Progenitor cell of endocrine pancreas (in vitro differentiated cells): Measurements from ENCODE around the gene THSD7A. TPM values are rescaled to one million over a fixed set of nuclear protein-coding genes. Genes with fewer than 3 reads are reported as not detected.

Experiments
- DNase-seq: peaks from one replicate; pipeline ENCODE4 v3.0.0; 2021; ENCODE audit warnings: low spot score; ENCODE audit not compliant: unreplicated experiment
- H3K27ac Mint-ChIP-seq: 2 replicates; pipeline ENCODE4 v1.8.0; 2021; ENCODE audit warnings: mild to moderate bottlenecking, moderate library complexity, mixed read lengths
- H3K27me3 Mint-ChIP-seq: 2 replicates; pipeline ENCODE4 v1.8.0; 2021; ENCODE audit warnings: mixed read lengths
- H3K36me3 Mint-ChIP-seq: 2 replicates; pipeline ENCODE4 v1.8.0; 2022; ENCODE audit warnings: mixed read lengths; ENCODE audit not compliant: insufficient read depth
- H3K4me1 Mint-ChIP-seq: 2 replicates; pipeline ENCODE4 v1.8.0; 2021; ENCODE audit warnings: low read depth, mixed read lengths
- H3K4me3 Mint-ChIP-seq: 2 replicates; pipeline ENCODE4 v1.8.0; 2021; ENCODE audit warnings: low read depth, mild to moderate bottlenecking, moderate library complexity, mixed read lengths
- H3K9me3 Mint-ChIP-seq: 2 replicates; pipeline ENCODE4 v1.8.0; 2021; ENCODE audit warnings: low read depth, mixed read lengths
- total RNA-seq: library from RNA; stranded (reverse); gene quantifications from 2 replicates; pipeline ENCODE4 v1.2.1, GENCODE V29; 2021
- TF ChIP-seq, protein P1 (sequence below): fragments of 200-600 bp; sonication (generic); IDR thresholded peaks from one replicate; pipeline ENCODE4 v1.5.0; 2021; ENCODE audit warnings: antibody characterized with exemption, mild to moderate bottlenecking; ENCODE audit not compliant: unreplicated experiment

Gene THSD7A
- total RNA-seq, 1 donor from 2014 or later = 4.7 TPM

GRCh38 chr7:11727864-11728263 lies 104.1 kb downstream of the THSD7A start:
- Mint-ChIP-seq H3K27ac (no peak overlapping the region), H3K27me3 (no peaks in the 10 kb centered on the region), H3K4me1 (peaks cover 3% of the 10 kb centered on the region), H3K4me3 (no peak overlapping the region), H3K36me3 (no peaks in the 10 kb centered on the region), H3K9me3 (no peaks in the 10 kb centered on the region)
- DNase-seq = no peak
- TF ChIP-seq, protein P1, sequence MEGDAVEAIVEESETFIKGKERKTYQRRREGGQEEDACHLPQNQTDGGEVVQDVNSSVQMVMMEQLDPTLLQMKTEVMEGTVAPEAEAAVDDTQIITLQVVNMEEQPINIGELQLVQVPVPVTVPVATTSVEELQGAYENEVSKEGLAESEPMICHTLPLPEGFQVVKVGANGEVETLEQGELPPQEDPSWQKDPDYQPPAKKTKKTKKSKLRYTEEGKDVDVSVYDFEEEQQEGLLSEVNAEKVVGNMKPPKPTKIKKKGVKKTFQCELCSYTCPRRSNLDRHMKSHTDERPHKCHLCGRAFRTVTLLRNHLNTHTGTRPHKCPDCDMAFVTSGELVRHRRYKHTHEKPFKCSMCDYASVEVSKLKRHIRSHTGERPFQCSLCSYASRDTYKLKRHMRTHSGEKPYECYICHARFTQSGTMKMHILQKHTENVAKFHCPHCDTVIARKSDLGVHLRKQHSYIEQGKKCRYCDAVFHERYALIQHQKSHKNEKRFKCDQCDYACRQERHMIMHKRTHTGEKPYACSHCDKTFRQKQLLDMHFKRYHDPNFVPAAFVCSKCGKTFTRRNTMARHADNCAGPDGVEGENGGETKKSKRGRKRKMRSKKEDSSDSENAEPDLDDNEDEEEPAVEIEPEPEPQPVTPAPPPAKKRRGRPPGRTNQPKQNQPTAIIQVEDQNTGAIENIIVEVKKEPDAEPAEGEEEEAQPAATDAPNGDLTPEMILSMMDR = no peak

GRCh38 chr7:11726794-11727155 lies 105.2 kb downstream of the THSD7A start:
- H3K4me1 Mint-ChIP-seq = peaks cover 3% of the 10 kb centered on the region
- no peaks in the 10 kb centered on the region for H3K27me3 Mint-ChIP-seq
- TF ChIP-seq, protein P1 = no peak
- H3K4me3 Mint-ChIP-seq = no peak overlapping the region
- no peaks in the 10 kb centered on the region for H3K36me3 Mint-ChIP-seq
- no peaks in the 10 kb centered on the region for H3K9me3 Mint-ChIP-seq
- H3K27ac Mint-ChIP-seq = no peak overlapping the region
- no peak for DNase-seq

- Mint-ChIP-seq H3K27ac (no peak overlapping the region), H3K27me3 (no peaks in the 10 kb centered on the region), H3K4me3 (no peak overlapping the region), H3K4me1 (no peaks in the 10 kb centered on the region), H3K9me3 (no peaks in the 10 kb centered on the region), H3K36me3 (no peaks in the 10 kb centered on the region)
- DNase-seq = no peak
- TF ChIP-seq, protein P1 = no peak
Measured at GRCh38 chr7:11726001-11726793, 105.8 kb downstream of the THSD7A start.

GRCh38 chr7:11716185-11716584 lies 115.8 kb downstream of the THSD7A start:
- DNase-seq = no peak
- H3K9me3 Mint-ChIP-seq = peaks cover 3% of the 10 kb centered on the region
- H3K4me3 Mint-ChIP-seq = no peak overlapping the region
- H3K27ac Mint-ChIP-seq = peak overlapping the region; percentile 40
- H3K4me1 Mint-ChIP-seq = peaks cover 26% of the 10 kb centered on the region
- H3K27me3 Mint-ChIP-seq = no peaks in the 10 kb centered on the region
- TF ChIP-seq, protein P1 = no peak
- no peaks in the 10 kb centered on the region for H3K36me3 Mint-ChIP-seq

DNA sequence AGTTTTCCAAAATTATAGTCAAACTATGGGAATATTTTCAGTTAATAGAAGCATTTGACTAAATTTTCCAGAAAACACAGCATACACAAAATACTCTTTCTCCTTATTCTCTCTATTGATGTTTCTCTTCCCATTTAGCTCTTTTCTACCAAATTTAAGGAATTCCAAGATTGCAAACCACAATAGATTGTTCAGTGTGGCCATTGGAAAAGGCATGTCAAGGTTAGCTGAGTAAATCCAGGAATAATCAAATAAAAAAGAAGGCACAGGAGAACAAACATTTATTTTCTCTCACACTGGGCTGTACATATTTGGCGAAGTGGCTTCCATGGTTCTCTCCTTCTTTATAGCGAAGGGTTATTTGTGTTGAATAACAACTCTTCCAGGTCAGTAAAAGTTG lies 117.3 kb downstream of the THSD7A start:
- Mint-ChIP-seq H3K9me3 (peaks cover 3% of the 10 kb centered on the region), H3K4me3 (no peak overlapping the region), H3K27ac (no peak overlapping the region), H3K27me3 (no peaks in the 10 kb centered on the region), H3K4me1 (peaks cover 34% of the 10 kb centered on the region), H3K36me3 (no peaks in the 10 kb centered on the region)
- TF ChIP-seq, protein P1 = no peak
- no peak for DNase-seq
